Measurements from ENCODE around the gene GNB5. TPM values are rescaled to one million over a fixed set of nuclear protein-coding genes. Genes with fewer than 3 reads are reported as not detected.

GNB5 gene
- total RNA-seq, 1 experiment from 2014 or later: 48.8 TPM

DNA sequence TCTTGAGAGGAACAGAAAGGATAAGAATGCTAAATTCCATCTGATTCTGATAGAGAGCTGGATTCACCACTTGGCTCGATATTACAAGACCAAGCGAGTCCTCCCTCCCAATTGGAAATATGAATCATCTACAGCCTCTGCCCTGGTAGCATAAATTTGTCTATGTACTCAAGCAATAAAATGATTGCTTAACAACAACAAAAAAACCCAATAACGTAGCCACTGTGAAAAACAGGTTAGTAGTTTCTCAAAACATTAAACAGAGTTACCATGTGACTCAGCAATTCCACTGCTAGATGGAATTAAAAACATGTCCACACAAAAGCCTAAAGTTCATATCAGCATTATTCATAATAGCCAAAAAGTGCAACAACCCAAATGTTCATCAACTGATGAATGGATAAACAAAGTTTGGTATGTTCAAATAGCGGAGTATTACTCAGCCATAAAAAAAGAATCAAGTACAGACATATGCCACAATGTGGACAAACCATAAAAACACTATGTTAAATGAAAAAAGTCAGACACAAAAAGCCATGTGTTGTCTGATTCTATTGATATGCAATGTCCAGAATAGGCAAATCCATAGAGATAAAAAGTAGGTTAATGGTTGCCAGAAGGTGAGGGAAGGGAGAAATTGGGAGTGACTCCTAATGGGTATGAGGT lies 95.5 kb downstream of the GNB5 start:
- Mint-ChIP-seq H3K9me3 (ENCODE audit: low read depth, unreplicated experiment) (no peaks in the 10 kb centered on the region), H3K4me1 (ENCODE audit: low read depth, unreplicated experiment) (no peaks in the 10 kb centered on the region), H3K4me3 (ENCODE audit: low read depth, unreplicated experiment) (no peak overlapping the region), H3K27ac (ENCODE audit: unreplicated experiment) (no peak overlapping the region), H3K27me3 (ENCODE audit: unreplicated experiment) (no peaks in the 10 kb centered on the region), H3K36me3 (ENCODE audit: insufficient read depth, unreplicated experiment) (no peaks in the 10 kb centered on the region)
- DNase-seq: no peak
- BruUV-seq (replicated peaks): no TSS peak
- CTCF ChIA-PET: no interaction called here
- intact Hi-C loops (cut with micrococcal nuclease; ENCODE audit: unreplicated experiment): no loop called here
- TF ChIP-seq, protein P1, sequence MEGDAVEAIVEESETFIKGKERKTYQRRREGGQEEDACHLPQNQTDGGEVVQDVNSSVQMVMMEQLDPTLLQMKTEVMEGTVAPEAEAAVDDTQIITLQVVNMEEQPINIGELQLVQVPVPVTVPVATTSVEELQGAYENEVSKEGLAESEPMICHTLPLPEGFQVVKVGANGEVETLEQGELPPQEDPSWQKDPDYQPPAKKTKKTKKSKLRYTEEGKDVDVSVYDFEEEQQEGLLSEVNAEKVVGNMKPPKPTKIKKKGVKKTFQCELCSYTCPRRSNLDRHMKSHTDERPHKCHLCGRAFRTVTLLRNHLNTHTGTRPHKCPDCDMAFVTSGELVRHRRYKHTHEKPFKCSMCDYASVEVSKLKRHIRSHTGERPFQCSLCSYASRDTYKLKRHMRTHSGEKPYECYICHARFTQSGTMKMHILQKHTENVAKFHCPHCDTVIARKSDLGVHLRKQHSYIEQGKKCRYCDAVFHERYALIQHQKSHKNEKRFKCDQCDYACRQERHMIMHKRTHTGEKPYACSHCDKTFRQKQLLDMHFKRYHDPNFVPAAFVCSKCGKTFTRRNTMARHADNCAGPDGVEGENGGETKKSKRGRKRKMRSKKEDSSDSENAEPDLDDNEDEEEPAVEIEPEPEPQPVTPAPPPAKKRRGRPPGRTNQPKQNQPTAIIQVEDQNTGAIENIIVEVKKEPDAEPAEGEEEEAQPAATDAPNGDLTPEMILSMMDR (IDR thresholded peaks at IDR 0.05; ENCODE audit: unreplicated experiment): no peak

- Mint-ChIP-seq H3K4me1 (ENCODE audit: low read depth, unreplicated experiment) (no peaks in the 10 kb centered on the region), H3K36me3 (ENCODE audit: insufficient read depth, unreplicated experiment) (no peaks in the 10 kb centered on the region), H3K9me3 (ENCODE audit: low read depth, unreplicated experiment) (peaks cover 3% of the 10 kb centered on the region), H3K27ac (ENCODE audit: unreplicated experiment) (no peak overlapping the region), H3K27me3 (ENCODE audit: unreplicated experiment) (no peaks in the 10 kb centered on the region), H3K4me3 (ENCODE audit: low read depth, unreplicated experiment) (no peak overlapping the region)
- CTCF ChIA-PET: no interaction called here
- TF ChIP-seq, protein P1 (IDR thresholded peaks at IDR 0.05; ENCODE audit: unreplicated experiment): no peak
- BruUV-seq (replicated peaks): no TSS peak
- no peak for DNase-seq
- intact Hi-C loops (cut with micrococcal nuclease; ENCODE audit: unreplicated experiment): no loop called here
Observed at GRCh38 chr15:52094811-52095584, 96.2 kb downstream of the GNB5 start.

DNA sequence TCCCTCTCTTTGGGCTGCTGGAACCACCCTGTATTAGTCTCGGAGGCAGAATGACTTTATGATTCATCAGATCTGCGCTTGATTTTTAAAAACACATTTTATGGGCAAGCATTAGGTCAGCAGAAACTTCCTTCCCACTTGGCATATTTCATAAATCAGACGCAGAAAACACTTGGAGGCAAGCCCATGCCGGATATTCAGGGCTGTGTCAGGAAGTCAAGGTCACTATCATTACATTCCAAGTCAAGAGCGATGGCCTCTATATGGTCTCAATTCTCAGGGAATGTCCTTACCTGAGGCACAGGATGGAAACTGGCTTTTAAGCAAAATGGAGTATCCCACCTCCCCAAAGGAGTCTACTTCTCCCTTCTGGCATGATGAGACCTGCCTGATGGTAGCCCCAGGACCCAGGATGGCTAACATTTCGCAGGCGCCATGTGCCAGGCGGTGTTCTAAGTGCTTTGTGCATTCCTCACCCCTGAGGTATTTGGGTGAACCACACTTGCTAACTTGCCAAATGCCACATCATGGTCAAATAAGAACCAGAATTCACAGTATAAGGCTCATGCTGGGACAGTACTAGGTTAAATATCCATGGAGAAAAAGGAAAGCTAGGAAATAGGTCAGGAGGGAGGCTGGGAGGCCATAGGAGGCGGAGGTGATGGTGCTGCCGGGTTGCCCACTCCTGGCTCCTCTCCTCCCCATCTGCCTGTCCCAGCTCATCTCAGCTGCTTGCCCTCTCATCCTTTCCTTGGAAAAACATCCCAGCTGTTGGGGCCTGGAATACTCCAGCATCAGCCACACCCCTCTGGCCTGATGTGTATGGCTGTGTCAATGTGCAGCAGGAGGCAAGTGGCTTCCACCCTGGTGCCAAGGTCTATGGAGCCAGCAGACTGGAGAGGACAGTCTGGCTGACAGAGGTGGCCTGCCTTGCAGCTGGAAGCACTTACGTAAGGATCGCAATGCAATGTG lies 97.4 kb downstream of the GNB5 start:
- no TSS peak for BruUV-seq (replicated peaks)
- H3K27me3 Mint-ChIP-seq (ENCODE audit: unreplicated experiment): no peaks in the 10 kb centered on the region
- no peak overlapping the region for H3K27ac Mint-ChIP-seq (ENCODE audit: unreplicated experiment)
- H3K4me3 Mint-ChIP-seq (ENCODE audit: low read depth, unreplicated experiment): no peak overlapping the region
- TF ChIP-seq, protein P1 (IDR thresholded peaks at IDR 0.05; ENCODE audit: unreplicated experiment): no peak
- no peaks in the 10 kb centered on the region for H3K36me3 Mint-ChIP-seq (ENCODE audit: insufficient read depth, unreplicated experiment)
- H3K9me3 Mint-ChIP-seq (ENCODE audit: low read depth, unreplicated experiment): peaks cover 8% of the 10 kb centered on the region
- intact Hi-C loops (cut with micrococcal nuclease; ENCODE audit: unreplicated experiment): no loop called here
- H3K4me1 Mint-ChIP-seq (ENCODE audit: low read depth, unreplicated experiment): no peaks in the 10 kb centered on the region
- CTCF ChIA-PET: no interaction called here
- no peak for DNase-seq

GRCh38 chr15:52093167-52093538 lies 98.0 kb downstream of the GNB5 start:
- peaks cover 8% of the 10 kb centered on the region for H3K9me3 Mint-ChIP-seq (ENCODE audit: low read depth, unreplicated experiment)
- H3K27ac Mint-ChIP-seq (ENCODE audit: unreplicated experiment): no peak overlapping the region
- intact Hi-C loops (cut with micrococcal nuclease; ENCODE audit: unreplicated experiment): no loop called here
- DNase-seq: no peak
- TF ChIP-seq, protein P1 (IDR thresholded peaks at IDR 0.05; ENCODE audit: unreplicated experiment): no peak
- CTCF ChIA-PET: no interaction called here
- BruUV-seq (replicated peaks): no TSS peak
- H3K36me3 Mint-ChIP-seq (ENCODE audit: insufficient read depth, unreplicated experiment): no peaks in the 10 kb centered on the region
- no peaks in the 10 kb centered on the region for H3K4me1 Mint-ChIP-seq (ENCODE audit: low read depth, unreplicated experiment)
- H3K4me3 Mint-ChIP-seq (ENCODE audit: low read depth, unreplicated experiment): no peak overlapping the region
- no peaks in the 10 kb centered on the region for H3K27me3 Mint-ChIP-seq (ENCODE audit: unreplicated experiment)

All from Calu3 (cell line).